ENCODE data around the gene DENND1A. TPM values are rescaled to one million over a fixed set of nuclear protein-coding genes. Genes with fewer than 3 reads are reported as not detected.

Gene DENND1A
- total and polyA plus RNA-seq, 7 donors = 12.8 to 33.2 (median 19.2) TPM

- Histone ChIP-seq H3K4me3 (no peak overlapping the region), H3K4me1 (peaks cover 0 to 5% (median 0%) of the 10 kb centered on the region in 4 donors), H3K27ac (no peak overlapping the region), H3K27me3 (no peaks in the 10 kb centered on the region), H3K36me3 (no peaks in the 10 kb centered on the region), H3K9me3 (no peaks in the 10 kb centered on the region)
- intact Hi-C loops (cut with DNase I) = no loop called here
- TF ChIP-seq POLR2AphosphoS5 (IDR thresholded peaks at IDR 0.05) = no peak
- WGBS, 2 donors = 69 to 81% methylated on average over 14 of the region's 14 CpGs
- peak; percentile 60 for DNase-seq
These were observed 456.9 kb downstream of the DENND1A start for GRCh38 chr9:123472862-123473614.

GRCh38 chr9:123471843-123472570 lies 457.9 kb downstream of the DENND1A start:
- Histone ChIP-seq H3K27me3 (no peaks in the 10 kb centered on the region), H3K4me1 (peaks cover 0 to 5% (median 0%) of the 10 kb centered on the region in 4 donors), H3K9me3 (no peaks in the 10 kb centered on the region), H3K36me3 (no peaks in the 10 kb centered on the region), H3K27ac (no peak overlapping the region), H3K4me3 (no peak overlapping the region)
- DNase-seq = no peak
- TF ChIP-seq CTCF (IDR thresholded peaks at IDR 0.05) = no peak
- TF ChIP-seq POLR2AphosphoS5 (IDR thresholded peaks at IDR 0.05) = no peak
- no peak for TF ChIP-seq POLR2A (IDR thresholded peaks at IDR 0.05)
- no peak for TF ChIP-seq EP300 (IDR thresholded peaks at IDR 0.05)
- intact Hi-C loops (cut with DNase I) = no loop called here
- 89 to 91% methylated on average over 12 of the region's 12 CpGs for WGBS, 2 donors

- WGBS, 2 donors = 95 to 96% methylated on average over 21 of the region's 21 CpGs
- no peaks in the 10 kb centered on the region for H3K9me3 ChIP-seq
- intact Hi-C loops (cut with DNase I) = no loop called here
- DNase-seq = no peak
- H3K27ac ChIP-seq = no peak overlapping the region
- H3K4me1 ChIP-seq = peaks cover 0 to 5% (median 0%) of the 10 kb centered on the region in 4 donors
- H3K36me3 ChIP-seq = no peaks in the 10 kb centered on the region
- H3K27me3 ChIP-seq = no peaks in the 10 kb centered on the region
- TF ChIP-seq POLR2A (IDR thresholded peaks at IDR 0.05) (no peak), POLR2AphosphoS5 (IDR thresholded peaks at IDR 0.05) (no peak)
- H3K4me3 ChIP-seq = no peak overlapping the region
These were observed 458.7 kb downstream of the DENND1A start for GRCh38 chr9:123470991-123471770.

- no peak overlapping the region for H3K27ac ChIP-seq
These were observed 459.7 kb downstream of the DENND1A start for GRCh38 chr9:123470121-123470782.

More at GRCh38 chr9:123470121-123470782, 459.7 kb downstream of the DENND1A start:
- peaks cover 0 to 5% (median 0%) of the 10 kb centered on the region in 4 donors for H3K4me1 ChIP-seq
- H3K27me3 ChIP-seq = no peaks in the 10 kb centered on the region
- H3K4me3 ChIP-seq = no peak overlapping the region
- H3K36me3 ChIP-seq = no peaks in the 10 kb centered on the region
- intact Hi-C loops (cut with DNase I) = no loop called here
- no peaks in the 10 kb centered on the region for H3K9me3 ChIP-seq
- no peak for DNase-seq
- TF ChIP-seq EP300 (IDR thresholded peaks at IDR 0.05) = no peak
- TF ChIP-seq POLR2A (IDR thresholded peaks at IDR 0.05) = no peak
- TF ChIP-seq CTCF (IDR thresholded peaks at IDR 0.05) = no peak
- TF ChIP-seq POLR2AphosphoS5 (IDR thresholded peaks at IDR 0.05) = no peak
- WGBS, 2 donors = 83 to 87% methylated on average over 15 of the region's 15 CpGs
